H1 (cell line): ENCODE results near the gene NBDY. TPM values are rescaled to one million over a fixed set of nuclear protein-coding genes. Genes with fewer than 3 reads are reported as not detected.
"Not testable (repeated sequence)": the region's sequence is repeated elsewhere in the genome, so short reads cannot be mapped to it uniquely, and the experiment has no call there.

Experiments used
- CTCF ChIA-PET: fragments of 300-600 bp; sonication (Branson Sonifier 250); formaldehyde crosslinking; loops from one replicate; lab custom pipeline; 2021; ENCODE audit not compliant: partially characterized antibody; lab: Charles Lee
- POLR2A ChIA-PET: fragments of 300-600 bp; sonication (Branson Sonifier 250); formaldehyde crosslinking; loops from one replicate; lab custom pipeline; 2021; ENCODE audit warnings: inconsistent platforms; ENCODE audit not compliant: partially characterized antibody; lab: Charles Lee
- DNase-seq, 2 experiments: peaks; one replicate each; pipeline versions ENCODE4 v3.0.0 to v3.0.0-alpha.2; 2010 to 2022; ENCODE audit warnings: low spot score in 2 of 2, low read depth in 1 of 2, mixed read lengths in 1 of 2
- FAIRE-seq: peaks from 2 replicates; lab custom pipeline; 2011; peaks lifted over from hg19 to GRCh38; lab: Jason Lieb, UNC
- H2AFZ ChIP-seq: 2 replicates; pipeline ENCODE4 v1.8.1; 2012; ENCODE audit warnings: low read length, inconsistent platforms
- H2AK5ac ChIP-seq: 2 replicates; pipeline ENCODE4 v1.6.1; 2013; ENCODE audit warnings: low read depth, low read length
- H2BK120ac ChIP-seq: replicated peaks from 2 replicates; pipeline ENCODE3; 2013; ENCODE audit warnings: low read depth, low read length, inconsistent platforms
- H2BK12ac ChIP-seq: 2 replicates; pipeline ENCODE4 v1.6.1; 2013; ENCODE audit warnings: low read depth, low read length
- H2BK15ac ChIP-seq: 2 replicates; pipeline ENCODE4 v1.6.1; 2013; ENCODE audit warnings: low read length
- H2BK20ac ChIP-seq: 2 replicates; pipeline ENCODE4 v1.6.1; 2013; ENCODE audit warnings: low read length
- H2BK5ac ChIP-seq: 2 replicates; pipeline ENCODE4 v1.6.1; 2013; ENCODE audit warnings: low read depth, low read length
- H3K14ac ChIP-seq: 2 replicates; pipeline ENCODE4 v1.6.1; 2013; ENCODE audit warnings: inconsistent platforms; ENCODE audit not compliant: insufficient read length
- H3K18ac ChIP-seq: 2 replicates; pipeline ENCODE4 v1.6.1; 2013; ENCODE audit warnings: low read length; ENCODE audit errors: extremely low read depth
- H3K23ac ChIP-seq: 2 replicates; pipeline ENCODE4 v1.6.1; 2013; ENCODE audit warnings: inconsistent platforms; ENCODE audit not compliant: insufficient read length
- H3K23me2 ChIP-seq: 2 replicates; pipeline ENCODE4 v1.6.1; 2013; ENCODE audit warnings: low read depth, low read length
- H3K27ac ChIP-seq: 2 replicates; pipeline ENCODE4 v1.6.1; 2011; ENCODE audit warnings: low read depth, low read length, inconsistent platforms
- H3K27me3 ChIP-seq, 4 experiments: replicated peaks in 1 of 4; 1 replicate in 1 of 4; 2 replicates in 3 of 4; pipeline versions ENCODE4 v1.6.1 to v1.8.1; 2011 to 2013; ENCODE audit warnings: low read length in 3 of 4, mild to moderate bottlenecking in 3 of 4, inconsistent platforms in 2 of 4, mixed read lengths in 2 of 4, moderate library complexity in 1 of 4; ENCODE audit not compliant: control insufficient read depth in 3 of 4, insufficient read depth in 3 of 4; ENCODE audit errors: extremely low read depth in 1 of 4
- H3K36me3 ChIP-seq, 4 experiments: 2 replicates each; pipeline versions ENCODE4 v1.6.1 to v1.8.1; 2011 to 2013; ENCODE audit warnings: mild to moderate bottlenecking in 4 of 4, low read length in 3 of 4, moderate library complexity in 2 of 4, control low read depth in 1 of 4, inconsistent platforms in 1 of 4; ENCODE audit not compliant: insufficient read depth in 4 of 4, control insufficient read depth in 2 of 4
- H3K4ac ChIP-seq: replicated peaks from 2 replicates; pipeline ENCODE3; 2013; ENCODE audit warnings: low read length, low read depth, mixed read lengths, inconsistent platforms; ENCODE audit not compliant: insufficient read length
- H3K4me1 ChIP-seq, 4 experiments: replicated peaks in 1 of 4; 1 replicate in 1 of 4; 2 replicates in 3 of 4; pipeline versions ENCODE4 v1.6.1 to v1.8.1; 2011 to 2013; ENCODE audit warnings: low read length in 3 of 4, inconsistent platforms in 2 of 4, mixed read lengths in 1 of 4; ENCODE audit not compliant: insufficient read depth in 4 of 4, control insufficient read depth in 3 of 4
- H3K4me2 ChIP-seq, 2 experiments: 2 replicates each; pipeline versions ENCODE4 v1.6.1 to v1.8.1; 2011 to 2013; ENCODE audit warnings: low read depth in 2 of 2, low read length in 2 of 2, control low read depth in 1 of 2, inconsistent platforms in 1 of 2, mild to moderate bottlenecking in 1 of 2; ENCODE audit not compliant: insufficient read depth in 1 of 2
- H3K4me3 ChIP-seq, 4 experiments: fragments of 200-600, 300-600 bp in 1 of 4; sonication (generic), shearing (Covaris generic), sonication (Bioruptor Twin) in 1 of 4; 2 replicates each; pipeline versions ENCODE4 v1.5.1 to v1.8.1; 2011 to 2016; ENCODE audit warnings: low read length in 4 of 4, low read depth in 3 of 4, control low read depth in 2 of 4, inconsistent platforms in 2 of 4, mild to moderate bottlenecking in 2 of 4, mixed read lengths in 1 of 4, moderate library complexity in 1 of 4; ENCODE audit not compliant: insufficient read depth in 2 of 4; ENCODE audit errors: extremely low read depth in 1 of 4
- H3K56ac ChIP-seq: replicated peaks from 2 replicates; pipeline ENCODE3; 2013; ENCODE audit warnings: low read depth, mild to moderate bottlenecking, mixed read lengths, low read length, inconsistent platforms; ENCODE audit not compliant: insufficient read length
- H3K79me1 ChIP-seq: 2 replicates; pipeline ENCODE4 v1.6.1; 2013; ENCODE audit warnings: low read depth, low read length, control low read depth
- H3K79me2 ChIP-seq, 2 experiments: 2 replicates each; pipeline versions ENCODE4 v1.6.1 to v1.8.1; 2012 to 2013; ENCODE audit warnings: low read length in 2 of 2, mild to moderate bottlenecking in 2 of 2, inconsistent platforms in 1 of 2; ENCODE audit not compliant: insufficient read depth in 2 of 2, control insufficient read depth in 1 of 2
- H3K9ac ChIP-seq, 4 experiments: replicated peaks in 1 of 4; 1 replicate in 1 of 4; 2 replicates in 3 of 4; pipeline versions ENCODE4 v1.6.1 to v1.8.1; 2011 to 2013; ENCODE audit warnings: low read depth in 3 of 4, low read length in 3 of 4, control low read depth in 2 of 4, mild to moderate bottlenecking in 2 of 4, moderate library complexity in 2 of 4, inconsistent platforms in 1 of 4; ENCODE audit errors: extremely low read depth in 1 of 4
- H3K9me3 ChIP-seq, 2 experiments: 2 replicates each; pipeline versions ENCODE4 v1.6.1 to v1.8.1; 2012 to 2013; ENCODE audit warnings: mild to moderate bottlenecking in 2 of 2, moderate library complexity in 2 of 2, control low read depth in 1 of 2, inconsistent platforms in 1 of 2, low read depth in 1 of 2, low read length in 1 of 2, mixed read lengths in 1 of 2; ENCODE audit not compliant: insufficient read depth in 2 of 2
- H4K20me1 ChIP-seq, 2 experiments: replicated peaks in 1 of 2; 2 replicates each; pipeline versions ENCODE3 to v1.8.1; 2011 to 2013; ENCODE audit warnings: inconsistent platforms in 2 of 2, low read length in 2 of 2, mild to moderate bottlenecking in 1 of 2; ENCODE audit not compliant: insufficient read depth in 2 of 2, control insufficient read depth in 1 of 2
- H4K5ac ChIP-seq: 2 replicates; pipeline ENCODE4 v1.6.1; 2013; ENCODE audit warnings: low read length, low read depth, mixed read lengths, inconsistent platforms; ENCODE audit not compliant: insufficient read length
- H4K8ac ChIP-seq: 2 replicates; pipeline ENCODE4 v1.8.0; 2013; ENCODE audit warnings: mild to moderate bottlenecking, moderate library complexity, low read length, inconsistent platforms; ENCODE audit not compliant: insufficient read depth; ENCODE audit errors: extremely low read depth
- H4K91ac ChIP-seq: replicated peaks from 2 replicates; pipeline ENCODE3; 2013; ENCODE audit warnings: low read length, mixed read lengths, inconsistent platforms; ENCODE audit not compliant: insufficient read length
- WGBS, 2 experiments: shearing (Covaris generic) in 1 of 2; methylation state at CpG; one replicate each; pipeline versions ENCODE4 v1.1.6 to v1.1.7; 2013 to 2015; ENCODE audit warnings: low lambda C conversion rate in 2 of 2, mixed read lengths in 2 of 2, inconsistent platforms in 1 of 2, low coverage in 1 of 2, missing lambda C conversion rate in 1 of 2; ENCODE audit not compliant: insufficient replicate concordance in 2 of 2, insufficient coverage in 1 of 2, insufficient read length in 1 of 2; ENCODE audit errors: extremely low coverage in 1 of 2, missing lambda C conversion rate in 1 of 2; 5-methylcytosine and 5-hydroxymethylcytosine counted together
- polyA plus RNA-seq, 7 experiments: library from polyadenylated mRNA; depleted of rRNA in 3 of 7; stranded (reverse) in 5 of 7; unstranded in 2 of 7; fragments of >200 nt in 5 of 7; fragments of 200-250 nt in 2 of 7; gene quantifications; 1 replicate in 5 of 7; 2 replicates in 1 of 7; 4 replicates in 1 of 7; pipeline versions ENCODE4 v1.2.1 to v1.2.3, GENCODE V29; 2011 to 2013; ENCODE audit warnings: missing spikeins in 2 of 7, mixed read lengths in 2 of 7
- total RNA-seq: library from RNA; stranded (reverse); fragmentation: NEBNext Ultra II Directional; extraction: Animal tissue kit (Norgen Biotek cat#: 25700); gene quantifications from 2 replicates; pipeline ENCODE4 v1.2.1, GENCODE V29; 2021

NBDY gene
- total and polyA plus RNA-seq, 2 of the 8 experiments (the other 6 are each of a cell fraction or from before 2014, with no cell fraction given): 42.3 to 57.8 TPM

- H2AFZ ChIP-seq, H2BK15ac ChIP-seq, H2AK5ac ChIP-seq, H3K23ac ChIP-seq, H3K9me3 ChIP-seq, H2BK12ac ChIP-seq, H3K4me1 ChIP-seq, H3K27me3 ChIP-seq, FAIRE-seq, H4K8ac ChIP-seq, H3K79me1 ChIP-seq, DNase-seq, H3K56ac ChIP-seq, H4K91ac ChIP-seq, H2BK5ac ChIP-seq, H3K4me3 ChIP-seq, H2BK20ac ChIP-seq, H3K79me2 ChIP-seq, H3K23me2 ChIP-seq, H3K27ac ChIP-seq, H3K36me3 ChIP-seq, POLR2A ChIA-PET, H3K4me2 ChIP-seq, H4K20me1 ChIP-seq, H2BK120ac ChIP-seq, CTCF ChIA-PET, H3K14ac ChIP-seq, H3K9ac ChIP-seq, H3K18ac ChIP-seq, H3K4ac ChIP-seq, H4K5ac ChIP-seq: not testable (repeated sequence)
- WGBS, 2 experiments: 84% methylated on average over 4 of the region's 4 CpGs; no CpG with 5 or more reads in 1 of the 2 experiments
Observed at GRCh38 chrX:56704530-56704929, 24.5 kb upstream of the NBDY start.
